Keratinocyte (primary cell): ENCODE data around the gene CGN. TPM values are rescaled to one million over a fixed set of nuclear protein-coding genes. Genes with fewer than 3 reads are reported as not detected.
A peak's percentile ranks its signal among the peaks of the same experiment; 100 is the strongest.

Source experiments
- DNase-seq: peaks from one replicate; pipeline ENCODE4 v3.0.0-alpha.2; 2011; ENCODE audit warnings: low read depth, missing footprints, low spot score
- FAIRE-seq: peaks from 2 replicates; lab custom pipeline; 2011; peaks lifted over from hg19 to GRCh38; lab: Jason Lieb, UNC
- H2AFZ ChIP-seq: 2 replicates; pipeline ENCODE4 v1.6.0; 2012; ENCODE audit warnings: low read length, control low read depth, inconsistent platforms; ENCODE audit not compliant: control insufficient read depth
- H3K27ac ChIP-seq: 2 replicates; pipeline ENCODE4 v1.5.1; 2011; ENCODE audit warnings: low read length; ENCODE audit not compliant: control insufficient read depth, insufficient read depth
- H3K27me3 ChIP-seq: 3 replicates; pipeline ENCODE4 v1.6.0; 2011; ENCODE audit warnings: low read length; ENCODE audit not compliant: control insufficient read depth, insufficient read depth; ENCODE audit errors: extremely low read depth
- H3K36me3 ChIP-seq, 2 experiments: 2 replicates in 1 of 2; 3 replicates in 1 of 2; pipeline ENCODE4 v1.5.1; 2011; ENCODE audit warnings: low read length in 2 of 2, mild to moderate bottlenecking in 1 of 2; ENCODE audit not compliant: control insufficient read depth in 2 of 2, insufficient read depth in 2 of 2; ENCODE audit errors: extremely low read depth in 1 of 2
- H3K4me1 ChIP-seq: 3 replicates; pipeline ENCODE4 v1.5.1; 2011; ENCODE audit warnings: low read length; ENCODE audit not compliant: control insufficient read depth, insufficient read depth; ENCODE audit errors: extremely low read depth
- H3K4me2 ChIP-seq: 3 replicates; pipeline ENCODE4 v1.6.0; 2011; ENCODE audit warnings: low read depth, low read length; ENCODE audit not compliant: control insufficient read depth, insufficient read depth; ENCODE audit errors: extremely low read depth
- H3K4me3 ChIP-seq, 3 experiments: fragments of 200-600 bp in 1 of 3; sonication (generic) in 1 of 3; 2 replicates in 2 of 3; 3 replicates in 1 of 3; pipeline ENCODE4 v1.5.1; 2011 to 2016; ENCODE audit warnings: low read length in 3 of 3, mild to moderate bottlenecking in 3 of 3, control low read depth in 2 of 3, inconsistent platforms in 1 of 3, low read depth in 1 of 3, mixed read lengths in 1 of 3, mixed run types in 1 of 3, moderate library complexity in 1 of 3; ENCODE audit not compliant: control insufficient read depth in 2 of 3, insufficient read depth in 2 of 3; ENCODE audit errors: extremely low read depth in 1 of 3
- H3K79me2 ChIP-seq: 2 replicates; pipeline ENCODE4 v1.6.0; 2012; ENCODE audit warnings: low read length; ENCODE audit not compliant: control insufficient read depth, insufficient read depth
- H3K9ac ChIP-seq: 3 replicates; pipeline ENCODE4 v1.6.0; 2011; ENCODE audit warnings: low read length; ENCODE audit not compliant: control insufficient read depth, insufficient read depth; ENCODE audit errors: extremely low read depth
- H3K9me1 ChIP-seq: 3 replicates; pipeline ENCODE4 v1.6.0; 2011; ENCODE audit warnings: low read length; ENCODE audit not compliant: control insufficient read depth, insufficient read depth; ENCODE audit errors: extremely low read depth
- H3K9me3 ChIP-seq: 2 replicates; pipeline ENCODE4 v1.5.1; 2012; ENCODE audit warnings: low read depth, low read length; ENCODE audit not compliant: control insufficient read depth
- H4K20me1 ChIP-seq: 3 replicates; pipeline ENCODE4 v1.6.0; 2011; ENCODE audit warnings: low read length; ENCODE audit not compliant: control insufficient read depth, insufficient read depth; ENCODE audit errors: extremely low read depth
- EZH2 ChIP-seq: IDR thresholded peaks from one replicate; pipeline ENCODE4 v1.6.1; 2012; ENCODE audit warnings: inconsistent platforms, mild to moderate bottlenecking, low read length, moderate library complexity
- dilution Hi-C: fragments of 300-500 bp; cut with MboI; formaldehyde crosslinking; loops from one replicate; pipeline ENCODE4 v1.7.0; 2020; ENCODE audit warnings: low sequenced_read_pairs; ENCODE audit not compliant: extremely low pct_ligation_motif_present
- polyA plus RNA-seq, 5 experiments: library from polyadenylated mRNA; depleted of rRNA in 3 of 5; stranded (reverse) in 3 of 5; stranded (forward) in 1 of 5; unstranded in 1 of 5; fragments of >200 nt; gene quantifications; 1 replicate in 1 of 5; 2 replicates in 3 of 5; 3 replicates in 1 of 5; pipeline versions ENCODE4 v1.2.1 to v1.2.3, GENCODE V29; 2011 to 2012; ENCODE audit warnings: missing spikeins in 2 of 5, low read depth in 1 of 5, low replicate concordance in 1 of 5
- TF ChIP-seq, protein P1 (sequence below), 3 experiments: IDR thresholded peaks in 1 of 3; conservative IDR thresholded peaks in 1 of 3; optimal IDR thresholded peaks in 1 of 3; 2 replicates in 2 of 3; 3 replicates in 1 of 3; pipeline versions ENCODE3 to v1.5.1; 2011; ENCODE audit warnings: low read length in 3 of 3, mild to moderate bottlenecking in 3 of 3, moderate library complexity in 2 of 3, control low read depth in 1 of 3, inconsistent platforms in 1 of 3; ENCODE audit not compliant: insufficient read depth in 2 of 3; ENCODE audit errors: extremely low read depth in 1 of 3

The CGN gene
- polyA plus RNA-seq, 1 donor (not counting 4 experiments of a cell fraction or from before 2014, with no cell fraction given): 2.9 TPM

DNA sequence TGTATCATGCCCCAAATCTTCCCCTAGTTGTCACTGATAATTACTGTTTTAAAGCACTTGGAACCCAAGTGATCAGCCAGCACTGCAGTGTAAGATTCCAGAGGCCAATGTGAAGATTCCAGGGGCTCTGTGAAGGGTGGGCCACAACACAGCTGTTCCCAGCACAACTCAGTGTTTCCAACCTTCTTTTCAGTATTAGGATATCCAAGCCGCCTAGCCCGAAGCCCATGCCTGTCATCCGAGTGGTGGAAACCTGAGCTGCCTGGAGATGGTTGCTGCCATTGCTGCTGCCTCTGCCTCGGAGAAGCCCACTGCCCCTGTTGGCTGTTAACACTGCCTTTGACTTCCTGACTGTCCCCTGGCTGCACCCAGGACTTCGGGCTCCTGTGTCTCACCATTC lies 70.3 kb downstream of the CGN start:
- H3K27me3 ChIP-seq: no peaks in the 10 kb centered on the region
- dilution Hi-C loops: no loop called here
- no peak overlapping the region for H3K27ac ChIP-seq
- no peak overlapping the region for H3K9ac ChIP-seq
- no peak for TF ChIP-seq EZH2
- TF ChIP-seq, protein P1, sequence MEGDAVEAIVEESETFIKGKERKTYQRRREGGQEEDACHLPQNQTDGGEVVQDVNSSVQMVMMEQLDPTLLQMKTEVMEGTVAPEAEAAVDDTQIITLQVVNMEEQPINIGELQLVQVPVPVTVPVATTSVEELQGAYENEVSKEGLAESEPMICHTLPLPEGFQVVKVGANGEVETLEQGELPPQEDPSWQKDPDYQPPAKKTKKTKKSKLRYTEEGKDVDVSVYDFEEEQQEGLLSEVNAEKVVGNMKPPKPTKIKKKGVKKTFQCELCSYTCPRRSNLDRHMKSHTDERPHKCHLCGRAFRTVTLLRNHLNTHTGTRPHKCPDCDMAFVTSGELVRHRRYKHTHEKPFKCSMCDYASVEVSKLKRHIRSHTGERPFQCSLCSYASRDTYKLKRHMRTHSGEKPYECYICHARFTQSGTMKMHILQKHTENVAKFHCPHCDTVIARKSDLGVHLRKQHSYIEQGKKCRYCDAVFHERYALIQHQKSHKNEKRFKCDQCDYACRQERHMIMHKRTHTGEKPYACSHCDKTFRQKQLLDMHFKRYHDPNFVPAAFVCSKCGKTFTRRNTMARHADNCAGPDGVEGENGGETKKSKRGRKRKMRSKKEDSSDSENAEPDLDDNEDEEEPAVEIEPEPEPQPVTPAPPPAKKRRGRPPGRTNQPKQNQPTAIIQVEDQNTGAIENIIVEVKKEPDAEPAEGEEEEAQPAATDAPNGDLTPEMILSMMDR (optimal IDR thresholded peaks at IDR 0.05 in 1 of 3, IDR thresholded peaks at IDR 0.05 in 1 of 3, conservative IDR thresholded peaks at IDR 0.05 in 1 of 3; ENCODE audit: extremely low read depth in 1 of 3, insufficient read depth in 2 of 3, low read length in 3 of 3): no peak
- FAIRE-seq (no peak), DNase-seq (no peak)
- no peaks in the 10 kb centered on the region for H3K79me2 ChIP-seq
- H4K20me1 ChIP-seq: no peaks in the 10 kb centered on the region
- no peaks in the 10 kb centered on the region for H3K9me3 ChIP-seq
- H3K4me3 ChIP-seq: no peak overlapping the region
- peaks cover 26 to 43% of the 10 kb centered on the region in 2 experiments for H3K36me3 ChIP-seq
- peaks cover 5% of the 10 kb centered on the region for H3K9me1 ChIP-seq
- no peak overlapping the region for H2AFZ ChIP-seq
- H3K4me2 ChIP-seq: no peak overlapping the region
- H3K4me1 ChIP-seq: peaks cover 70% of the 10 kb centered on the region

GRCh38 chr1:151581921-151582320 lies 70.7 kb downstream of the CGN start:
- TF ChIP-seq, protein P1 (optimal IDR thresholded peaks at IDR 0.05 in 1 of 3, IDR thresholded peaks at IDR 0.05 in 1 of 3, conservative IDR thresholded peaks at IDR 0.05 in 1 of 3; ENCODE audit: extremely low read depth in 1 of 3, insufficient read depth in 2 of 3, low read length in 3 of 3): no peak
- TF ChIP-seq EZH2: no peak
- Histone ChIP-seq H3K4me2 (no peak overlapping the region), H3K27ac (no peak overlapping the region), H3K9me1 (peaks cover 5% of the 10 kb centered on the region), H3K27me3 (no peaks in the 10 kb centered on the region), H3K79me2 (no peaks in the 10 kb centered on the region), H4K20me1 (no peaks in the 10 kb centered on the region), H3K9me3 (no peaks in the 10 kb centered on the region), H2AFZ (no peak overlapping the region), H3K36me3 (peaks cover 26 to 43% of the 10 kb centered on the region in 2 experiments), H3K4me3 (no peak overlapping the region), H3K4me1 (peaks cover 75% of the 10 kb centered on the region), H3K9ac (no peak overlapping the region)
- FAIRE-seq (peak; percentile 29), DNase-seq (no peak)
- dilution Hi-C loops: no loop called here
